ENCODE data around the gene AHDC1.
"Not testable (repeated sequence)": the region's sequence is repeated elsewhere in the genome, so short reads cannot be mapped to it uniquely, and the experiment has no call there.

The AHDC1 gene

GRCh38 chr1:27560268-27561123, 43.4 kb downstream of the AHDC1 start:
- H3K4me2 ChIP-seq: peak overlapping the region; percentile 92
- no peak for TF ChIP-seq Cebpa-rat (IDR thresholded peaks at IDR 0.05)
- H3K9ac ChIP-seq: peak overlapping the region; percentile 53
- peak overlapping the region; percentile 73 for H3K27ac ChIP-seq
- peaks cover 19% of the 10 kb centered on the region for H3K36me3 ChIP-seq
- H3K4me1 ChIP-seq: peaks cover 98% of the 10 kb centered on the region
- H3K9me3 ChIP-seq: no peaks in the 10 kb centered on the region
- H4K20me1 ChIP-seq: peaks cover 90% of the 10 kb centered on the region
- H3K27me3 ChIP-seq: no peaks in the 10 kb centered on the region
- no peak overlapping the region for H3K4me3 ChIP-seq

- Histone ChIP-seq H3K4me1 (peaks cover 98% of the 10 kb centered on the region), H3K9ac (no peak overlapping the region), H3K27ac (peak overlapping the region; percentile 73; the same call in 1 of the 2 replicates), H3K9me3 (no peaks in the 10 kb centered on the region), H3K4me2 (peak overlapping the region; percentile 92), H4K20me1 (peaks cover 89% of the 10 kb centered on the region), H3K27me3 (no peaks in the 10 kb centered on the region), H3K4me3 (no peak overlapping the region), H3K36me3 (peaks cover 26% of the 10 kb centered on the region)
- no peak for TF ChIP-seq Cebpa-rat (IDR thresholded peaks at IDR 0.05)
These were observed 44.4 kb downstream of the AHDC1 start for GRCh38 chr1:27559466-27560030.

- no peak overlapping the region for H3K4me3 ChIP-seq
These were observed 46.2 kb downstream of the AHDC1 start for GRCh38 chr1:27557596-27558340.

GRCh38 chr1:27556781-27557595, 47.0 kb downstream of the AHDC1 start:
- Histone ChIP-seq H3K4me1 (peaks cover 90% of the 10 kb centered on the region), H3K9me3 (no peaks in the 10 kb centered on the region), H3K27me3 (no peaks in the 10 kb centered on the region), H3K4me3 (no peak overlapping the region), H3K36me3 (peaks cover 50% of the 10 kb centered on the region), H4K20me1 (peaks cover 81% of the 10 kb centered on the region), H3K4me2 (peak overlapping the region; percentile 83), H3K27ac (peak overlapping the region; percentile 77; the same call in 1 of the 2 replicates), H3K9ac (peak overlapping the region; percentile 49; the same call in 1 of the 2 replicates)
- no peak for TF ChIP-seq Cebpa-rat (IDR thresholded peaks at IDR 0.05)

More at GRCh38 chr1:27557596-27558340, 46.2 kb downstream of the AHDC1 start:
- H3K27ac ChIP-seq: no peak overlapping the region; the same call in 1 of the 2 replicates
- H3K27me3 ChIP-seq: no peaks in the 10 kb centered on the region
- peaks cover 86% of the 10 kb centered on the region for H4K20me1 ChIP-seq
- TF ChIP-seq Cebpa-rat (IDR thresholded peaks at IDR 0.05): no peak
- H3K36me3 ChIP-seq: peaks cover 44% of the 10 kb centered on the region
- H3K9ac ChIP-seq: no peak overlapping the region
- H3K4me1 ChIP-seq: peaks cover 98% of the 10 kb centered on the region
- H3K9me3 ChIP-seq: no peaks in the 10 kb centered on the region
- peak overlapping the region; percentile 83 for H3K4me2 ChIP-seq

- H3K4me3 ChIP-seq: peak overlapping the region; percentile 47; the same call in 1 of the 2 replicates
- peaks cover 75% of the 10 kb centered on the region for H4K20me1 ChIP-seq
- peak overlapping the region; percentile 49; the same call in 1 of the 2 replicates for H3K9ac ChIP-seq
- no peaks in the 10 kb centered on the region for H3K9me3 ChIP-seq
- H3K4me1 ChIP-seq: peaks cover 84% of the 10 kb centered on the region
- no peaks in the 10 kb centered on the region for H3K27me3 ChIP-seq
- H3K36me3 ChIP-seq: peaks cover 53% of the 10 kb centered on the region
- peak overlapping the region; percentile 77 for H3K27ac ChIP-seq
- H3K4me2 ChIP-seq: peak overlapping the region; percentile 83
- no peak for TF ChIP-seq Cebpa-rat (IDR thresholded peaks at IDR 0.05)
These were observed 47.5 kb downstream of the AHDC1 start for GRCh38 chr1:27556435-27556780.

GRCh38 chr1:27555700-27556424, 48.1 kb downstream of the AHDC1 start:
- peaks cover 59% of the 10 kb centered on the region for H3K36me3 ChIP-seq
- H3K27ac ChIP-seq: peak overlapping the region; percentile 77

GRCh38 chr1:27554759-27555699, 48.9 kb downstream of the AHDC1 start:
- no peak overlapping the region for H3K4me3 ChIP-seq
- no peak for TF ChIP-seq Cebpa-rat (IDR thresholded peaks at IDR 0.05)
- peak overlapping the region; percentile 57 for H3K9ac ChIP-seq
- peaks cover 70% of the 10 kb centered on the region for H3K4me1 ChIP-seq
- H3K27me3 ChIP-seq: no peaks in the 10 kb centered on the region
- H4K20me1 ChIP-seq: peaks cover 75% of the 10 kb centered on the region
- peak overlapping the region; percentile 73 for H3K27ac ChIP-seq
- no peaks in the 10 kb centered on the region for H3K9me3 ChIP-seq
- H3K4me2 ChIP-seq: peak overlapping the region; percentile 83
- peaks cover 63% of the 10 kb centered on the region for H3K36me3 ChIP-seq

More at GRCh38 chr1:27555700-27556424, 48.1 kb downstream of the AHDC1 start:
- Histone ChIP-seq H3K4me2 (peak overlapping the region; percentile 83), H4K20me1 (peaks cover 75% of the 10 kb centered on the region), H3K27me3 (no peaks in the 10 kb centered on the region), H3K9me3 (no peaks in the 10 kb centered on the region), H3K4me1 (peaks cover 79% of the 10 kb centered on the region), H3K4me3 (peak overlapping the region; percentile 47; the same call in 1 of the 2 replicates), H3K9ac (peak overlapping the region; percentile 57; the same call in 1 of the 2 replicates)
- TF ChIP-seq Cebpa-rat (IDR thresholded peaks at IDR 0.05): no peak

GRCh38 chr1:27554293-27554692, 49.7 kb downstream of the AHDC1 start:
- Histone ChIP-seq H3K9ac (peak overlapping the region; percentile 57), H3K4me1 (peaks cover 63% of the 10 kb centered on the region), H4K20me1 (peaks cover 75% of the 10 kb centered on the region), H3K9me3 (no peaks in the 10 kb centered on the region), H3K36me3 (peaks cover 70% of the 10 kb centered on the region), H3K27ac (peak overlapping the region; percentile 73), H3K4me2 (peak overlapping the region; percentile 83), H3K4me3 (no peak overlapping the region), H3K27me3 (no peaks in the 10 kb centered on the region)
- no peak for TF ChIP-seq Cebpa-rat (IDR thresholded peaks at IDR 0.05)

GRCh38 chr1:27553823-27554222, 50.1 kb downstream of the AHDC1 start:
- peaks cover 58% of the 10 kb centered on the region for H3K4me1 ChIP-seq
- H4K20me1 ChIP-seq: peaks cover 75% of the 10 kb centered on the region
- peak overlapping the region; percentile 73; the same call in 1 of the 2 replicates for H3K27ac ChIP-seq
- H3K4me2 ChIP-seq: peak overlapping the region; percentile 83
- H3K36me3 ChIP-seq: peaks cover 73% of the 10 kb centered on the region
- peak overlapping the region; percentile 57; the same call in 1 of the 2 replicates for H3K9ac ChIP-seq
- not testable (repeated sequence) for H3K4me3 ChIP-seq, H3K27me3 ChIP-seq, H3K9me3 ChIP-seq
